GM18861 (cell line): ENCODE measurements around the gene CIAO1.
"Not testable (repeated sequence)": the region's sequence is repeated elsewhere in the genome, so short reads cannot be mapped to it uniquely, and the experiment has no call there.

Source experiments
- ATAC-seq: cut with Tn5 transposase; IDR thresholded peaks from one replicate; pipeline ENCODE4 v1.9.1; 2021; ENCODE audit not compliant: unreplicated experiment

The CIAO1 gene

DNA sequence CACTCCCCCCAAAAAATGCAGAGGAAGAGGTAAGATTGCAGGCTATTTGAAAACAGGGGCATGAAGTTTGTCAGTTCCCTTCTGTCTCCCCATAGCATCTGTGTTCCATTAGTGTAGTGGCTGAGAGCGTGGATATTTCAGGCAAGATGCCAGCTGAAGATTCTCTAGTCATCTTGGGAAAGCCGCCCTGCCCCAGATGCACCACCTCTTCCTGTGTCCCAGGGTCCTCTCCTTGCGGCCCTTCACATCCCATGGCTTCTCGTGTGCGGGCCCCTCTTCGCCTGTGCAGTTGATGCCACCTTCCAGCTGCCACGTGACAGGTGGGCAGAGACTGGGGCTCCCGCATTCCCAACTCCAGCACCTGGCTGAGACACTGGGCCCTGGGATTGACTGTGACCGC, 16.4 kb upstream of the CIAO1 start:
- no peak for ATAC-seq

- ATAC-seq: no peak
Observed at GRCh38 chr2:96250188-96250587, 15.8 kb upstream of the CIAO1 start.

DNA sequence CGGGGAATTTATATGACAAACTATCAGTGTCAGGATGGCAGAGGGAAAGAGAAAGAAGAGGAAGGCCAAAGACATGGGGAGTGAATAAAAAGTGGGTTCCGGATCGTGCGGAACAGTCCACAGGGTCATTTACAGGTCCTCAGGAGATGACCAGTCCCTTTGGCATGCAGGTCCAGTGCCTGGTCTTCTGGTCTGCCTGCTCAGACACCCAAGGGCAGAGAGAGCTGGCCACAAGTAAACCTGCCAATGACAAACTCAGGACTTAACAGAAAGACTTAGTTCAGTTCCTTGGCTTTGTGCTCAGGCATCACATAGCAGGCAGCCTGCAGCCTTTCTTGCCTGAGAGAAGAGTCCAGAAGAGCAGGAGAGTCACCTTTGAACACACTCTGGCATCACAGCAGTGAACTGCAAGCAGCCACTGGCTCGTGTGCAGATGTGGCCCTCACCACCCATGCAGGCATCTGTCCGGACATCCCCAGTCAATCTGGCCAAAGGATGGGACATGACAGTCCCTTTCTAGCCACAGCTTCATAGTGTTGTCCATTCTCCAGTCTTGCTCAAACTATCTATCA, 14.2 kb upstream of the CIAO1 start:
- no peak for ATAC-seq

DNA sequence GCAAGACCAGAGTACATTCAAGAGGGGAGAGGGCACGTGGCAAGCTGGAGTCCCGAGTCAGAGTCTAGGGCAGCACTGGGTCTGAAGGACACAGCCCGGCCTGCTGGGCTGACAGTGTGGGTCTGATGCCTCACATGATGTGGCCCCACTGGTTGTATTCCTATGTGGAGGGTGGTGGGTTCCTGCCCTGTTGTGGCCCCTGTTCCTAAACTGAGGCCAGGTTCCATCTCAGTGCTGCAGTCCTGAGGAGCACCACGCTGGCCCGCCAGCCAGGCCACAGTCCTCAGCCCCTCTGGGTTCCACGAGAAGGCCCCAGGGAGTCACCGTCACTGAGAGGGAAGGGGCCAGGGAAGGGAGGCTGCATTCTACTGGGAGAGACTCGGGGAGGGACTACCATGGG, 13.5 kb upstream of the CIAO1 start:
- no peak for ATAC-seq

DNA sequence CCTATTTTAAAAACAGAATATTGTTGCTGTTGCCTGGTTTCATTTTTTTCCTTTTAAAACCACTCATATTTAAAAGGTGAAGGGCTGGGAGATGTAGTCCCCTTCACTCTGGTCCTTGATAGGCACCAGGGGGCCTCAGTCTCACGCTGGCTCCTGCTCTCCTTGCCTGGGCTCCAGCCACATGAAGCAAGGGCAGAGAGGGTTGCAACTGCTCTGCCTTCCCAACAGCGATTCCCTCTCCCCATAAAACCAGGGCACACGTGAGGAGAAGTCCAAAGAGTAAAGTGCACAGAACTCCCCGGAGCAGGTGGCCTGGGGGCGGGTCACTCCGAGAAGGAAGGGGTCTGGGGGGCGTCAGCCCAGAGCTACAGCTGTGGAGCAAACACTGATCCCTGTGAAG, 13.0 kb upstream of the CIAO1 start:
- ATAC-seq: no peak

- no peak for ATAC-seq
Observed at GRCh38 chr2:96254571-96254970, 11.5 kb upstream of the CIAO1 start.

GRCh38 chr2:96256611-96257113, 9.4 kb upstream of the CIAO1 start:
- ATAC-seq: no peak

GRCh38 chr2:96257744-96258143, 8.3 kb upstream of the CIAO1 start:
- not testable (repeated sequence) for ATAC-seq

DNA sequence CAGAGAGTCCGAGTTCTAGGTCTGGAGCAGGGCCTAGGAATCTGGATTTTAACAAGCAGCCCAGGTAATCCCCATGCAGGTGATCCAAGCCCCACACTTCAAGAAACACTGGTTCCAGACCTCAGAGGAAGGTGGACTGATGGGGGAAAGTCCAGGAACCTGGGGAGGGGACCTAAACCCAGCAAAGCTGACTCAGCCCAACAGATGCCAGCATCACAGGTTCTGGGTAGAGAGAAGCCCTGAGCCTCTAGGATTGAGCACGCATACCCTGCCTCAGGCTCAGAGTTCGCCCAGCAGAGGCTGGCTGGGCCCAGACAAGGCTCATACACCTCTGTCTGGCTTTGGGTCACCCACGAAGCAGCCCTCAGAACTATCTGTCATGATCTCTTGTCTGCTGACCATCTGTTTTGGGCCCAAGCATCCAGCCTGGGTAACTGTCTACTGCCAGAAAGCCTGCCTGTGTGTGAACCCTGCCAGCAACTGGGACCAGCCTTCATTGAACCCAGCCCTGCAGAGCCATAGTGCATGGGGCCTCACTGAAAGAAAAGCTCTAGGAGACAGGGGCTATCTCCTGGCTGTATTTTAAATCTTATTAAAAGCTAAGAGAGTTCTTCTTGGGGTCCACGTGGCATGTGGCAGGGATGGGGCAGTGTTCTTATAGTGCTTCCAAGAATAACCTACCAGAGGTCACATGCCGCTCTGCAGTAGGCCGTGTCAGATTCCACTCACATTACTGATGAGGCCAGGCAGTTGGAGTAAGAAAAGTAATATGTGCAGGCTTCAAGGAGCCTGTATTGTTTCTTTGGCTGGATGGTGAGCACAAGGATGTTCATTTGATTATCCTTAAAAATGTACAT, 7.6 kb upstream of the CIAO1 start:
- ATAC-seq: no peak

DNA sequence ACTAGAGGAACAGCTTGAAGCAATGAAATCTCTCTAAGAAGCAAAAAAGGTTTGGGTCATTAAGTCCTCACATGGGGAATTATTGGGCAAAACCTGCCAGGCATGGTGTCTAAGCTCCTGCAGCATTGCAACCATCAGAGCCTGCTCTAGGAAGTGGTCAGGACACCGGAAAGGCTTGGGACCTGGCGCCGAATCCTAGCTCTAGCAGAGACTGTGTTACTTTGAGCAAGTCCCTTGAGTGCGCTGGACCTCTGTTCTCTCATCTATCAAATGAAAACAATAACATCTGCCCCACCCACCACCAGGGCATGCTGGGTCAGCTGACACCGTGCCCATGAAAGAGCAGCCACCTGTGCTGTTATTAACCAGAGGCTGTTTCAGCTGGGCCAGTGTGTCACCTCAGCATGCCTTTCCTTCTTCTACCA, 6.5 kb upstream of the CIAO1 start:
- ATAC-seq: no peak

DNA sequence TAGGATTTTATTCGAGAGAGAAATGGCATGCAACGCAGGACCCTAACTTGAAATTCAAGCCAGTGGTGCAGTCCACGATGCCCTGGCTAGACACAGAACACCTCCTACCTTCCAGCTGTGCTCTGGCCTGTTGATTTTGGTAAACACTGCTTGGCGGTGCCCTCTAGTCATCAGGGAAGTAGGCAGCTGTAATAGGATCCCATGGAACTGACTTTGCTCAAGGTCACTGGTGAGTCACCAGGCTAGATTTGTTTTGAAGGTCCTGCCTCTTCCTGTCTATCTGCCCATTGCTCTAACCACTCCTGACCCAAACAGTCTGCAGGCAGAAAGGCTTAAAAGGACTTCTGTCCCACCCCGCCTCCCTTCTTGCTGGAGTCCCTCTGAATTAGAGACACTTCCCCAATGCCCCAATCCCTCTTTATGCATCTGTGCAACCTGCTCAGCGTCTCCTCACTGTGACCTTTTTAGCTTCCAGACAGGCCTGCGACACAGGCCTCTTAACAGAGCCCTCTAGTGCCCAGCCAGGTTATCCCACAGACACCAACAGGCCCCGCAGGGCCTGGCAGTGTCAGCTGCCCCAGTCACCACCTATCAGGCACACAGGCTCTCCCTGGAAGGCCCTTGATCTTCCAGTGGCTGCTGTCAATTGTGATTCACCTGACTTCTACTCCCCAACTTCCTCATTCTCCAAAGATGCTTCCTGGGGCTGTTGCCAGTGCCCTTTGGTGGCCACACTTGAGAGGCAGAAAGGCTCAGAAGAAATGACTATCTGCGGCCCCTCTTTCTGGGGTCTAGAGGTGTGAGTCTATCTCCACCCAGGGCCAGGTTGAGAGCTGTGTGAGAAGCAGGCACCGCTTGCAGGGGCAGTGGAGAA, 5.4 kb upstream of the CIAO1 start:
- ATAC-seq: no peak

GRCh38 chr2:96261328-96262003, 4.6 kb upstream of the CIAO1 start:
- ATAC-seq: no peak

- no peak for ATAC-seq
Observed at GRCh38 chr2:96262306-96262705, 3.7 kb upstream of the CIAO1 start.

GRCh38 chr2:96264086-96264485, 1.9 kb upstream of the CIAO1 start:
- ATAC-seq: no peak

DNA sequence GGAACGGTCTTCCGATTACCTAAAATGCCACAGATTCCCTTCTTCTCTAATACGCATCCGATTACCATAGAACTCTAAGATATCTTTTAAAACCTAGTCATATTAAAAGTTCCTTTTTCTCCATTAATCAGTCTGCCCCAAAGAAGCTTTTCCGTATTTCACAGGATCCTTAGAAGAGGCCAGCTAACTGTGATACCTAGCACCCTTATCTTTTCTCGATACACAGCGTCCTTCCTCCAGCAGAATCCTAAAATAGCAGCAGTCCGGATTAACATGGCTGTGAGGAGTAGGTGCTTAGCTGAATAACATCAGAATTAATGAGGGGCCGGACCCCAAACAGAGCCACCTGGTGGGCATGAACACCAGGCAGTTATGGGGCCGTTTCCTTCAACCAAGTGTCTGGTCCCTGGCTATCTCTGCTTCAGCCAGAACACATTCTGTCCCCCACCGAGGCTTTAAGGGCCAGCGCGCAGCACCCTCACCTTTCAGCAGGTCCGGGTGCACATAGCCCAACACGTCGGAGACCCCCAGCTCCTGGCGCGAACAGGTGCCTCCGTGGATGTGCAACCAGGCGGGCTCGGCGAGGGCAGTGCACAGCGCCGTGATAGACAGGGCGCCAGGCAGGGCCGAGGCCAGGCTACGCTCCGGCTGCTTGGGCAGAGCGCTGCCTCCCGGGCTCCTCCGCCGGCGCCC, 1.2 kb upstream of the CIAO1 start:
- ATAC-seq: no peak

GRCh38 chr2:96265349-96265839, 631 bp upstream of the CIAO1 start:
- no peak for ATAC-seq

- no peak for ATAC-seq
Observed at GRCh38 chr2:96267159-96267971, 1.3 kb downstream of the CIAO1 start.

- no peak for ATAC-seq
Observed at GRCh38 chr2:96271995-96272394, 6.0 kb downstream of the CIAO1 start.

DNA sequence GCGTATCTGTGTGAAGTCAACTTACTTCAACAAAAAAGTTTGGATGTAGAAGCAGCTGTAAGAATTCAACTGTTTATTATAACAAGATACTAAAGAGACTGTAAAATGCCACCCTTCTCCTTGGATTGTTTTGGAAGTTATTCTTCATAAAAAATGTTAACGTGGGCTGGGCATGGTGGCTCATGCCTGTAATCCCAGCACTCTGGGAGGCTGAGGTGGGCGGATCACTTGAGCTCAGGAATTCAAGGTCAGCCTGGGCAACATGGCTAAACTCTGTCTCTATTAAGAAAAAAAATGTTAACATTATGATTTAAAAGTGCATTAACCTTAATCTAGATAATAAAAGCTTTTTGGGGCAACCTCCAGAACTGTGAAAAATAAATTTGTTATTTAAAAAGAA, 7.7 kb downstream of the CIAO1 start:
- no peak for ATAC-seq
